GM12878 (cell line): ENCODE results near the gene CACNG4. TPM values are rescaled to one million over a fixed set of nuclear protein-coding genes. Genes with fewer than 3 reads are reported as not detected.

Experiments
- SUPT20H ChIP-seq: IDR thresholded peaks from 2 replicates; pipeline ENCODE4 v1.6.1; 2011; ENCODE audit warnings: low read depth, mild to moderate bottlenecking, low read length, moderate library complexity, borderline replicate concordance; ENCODE audit not compliant: control insufficient read depth
- USF1 ChIP-seq: IDR thresholded peaks from 2 replicates; pipeline ENCODE4 v1.6.1; 2011; ENCODE audit warnings: borderline replicate concordance, low read depth, mild to moderate bottlenecking, moderate library complexity, mixed read lengths, low read length; ENCODE audit not compliant: insufficient read depth; ENCODE audit errors: extremely low read length
- polyA plus RNA-seq, 11 experiments: library from polyadenylated mRNA; depleted of rRNA in 4 of 11; unstranded in 6 of 11; stranded (reverse) in 5 of 11; fragments of >200 nt; fragmentation: Nextera tagmentation in 4 of 11; fragmentation: Illumina TruSeq in 1 of 11; extraction: Ambion mirVana in 4 of 11; extraction: Trizol in 1 of 11; gene quantifications; 1 replicate in 1 of 11; 2 replicates in 10 of 11; pipeline versions ENCODE4 v1.2.1 to v1.2.3, GENCODE V29; 2011 to 2016; ENCODE audit warnings: inconsistent platforms in 2 of 11, missing spikeins in 2 of 11, low read depth in 1 of 11
- total RNA-seq, 4 experiments: library from RNA; depleted of rRNA in 3 of 4; stranded (reverse); fragments of >200 nt in 3 of 4; fragmentation: Illumina TruSeq in 1 of 4; extraction: Trizol in 1 of 4; gene quantifications; 2 replicates each; pipeline versions ENCODE4 v1.2.1 to v1.2.3, GENCODE V29; 2013 to 2021
- TF ChIP-seq, protein P1 (sequence below): fragments of 450-650 bp; formaldehyde crosslinking; IDR thresholded peaks from 2 replicates; pipeline ENCODE4 v1.5.0; 2022; ENCODE audit warnings: mild to moderate bottlenecking, missing genetic modification characterization
- TF ChIP-seq, protein P2 (sequence below): fragments of 450-650 bp; formaldehyde crosslinking; IDR thresholded peaks from 2 replicates; pipeline ENCODE4 v1.4.0; 2020; ENCODE audit warnings: mild to moderate bottlenecking, moderate library complexity

Gene CACNG4
- total and polyA plus RNA-seq, 10 of the 15 experiments (the other 5 are each of a cell fraction or from before 2014, with no cell fraction given), result 0.08 TPM; not detected in 8

- TF ChIP-seq, protein P1, sequence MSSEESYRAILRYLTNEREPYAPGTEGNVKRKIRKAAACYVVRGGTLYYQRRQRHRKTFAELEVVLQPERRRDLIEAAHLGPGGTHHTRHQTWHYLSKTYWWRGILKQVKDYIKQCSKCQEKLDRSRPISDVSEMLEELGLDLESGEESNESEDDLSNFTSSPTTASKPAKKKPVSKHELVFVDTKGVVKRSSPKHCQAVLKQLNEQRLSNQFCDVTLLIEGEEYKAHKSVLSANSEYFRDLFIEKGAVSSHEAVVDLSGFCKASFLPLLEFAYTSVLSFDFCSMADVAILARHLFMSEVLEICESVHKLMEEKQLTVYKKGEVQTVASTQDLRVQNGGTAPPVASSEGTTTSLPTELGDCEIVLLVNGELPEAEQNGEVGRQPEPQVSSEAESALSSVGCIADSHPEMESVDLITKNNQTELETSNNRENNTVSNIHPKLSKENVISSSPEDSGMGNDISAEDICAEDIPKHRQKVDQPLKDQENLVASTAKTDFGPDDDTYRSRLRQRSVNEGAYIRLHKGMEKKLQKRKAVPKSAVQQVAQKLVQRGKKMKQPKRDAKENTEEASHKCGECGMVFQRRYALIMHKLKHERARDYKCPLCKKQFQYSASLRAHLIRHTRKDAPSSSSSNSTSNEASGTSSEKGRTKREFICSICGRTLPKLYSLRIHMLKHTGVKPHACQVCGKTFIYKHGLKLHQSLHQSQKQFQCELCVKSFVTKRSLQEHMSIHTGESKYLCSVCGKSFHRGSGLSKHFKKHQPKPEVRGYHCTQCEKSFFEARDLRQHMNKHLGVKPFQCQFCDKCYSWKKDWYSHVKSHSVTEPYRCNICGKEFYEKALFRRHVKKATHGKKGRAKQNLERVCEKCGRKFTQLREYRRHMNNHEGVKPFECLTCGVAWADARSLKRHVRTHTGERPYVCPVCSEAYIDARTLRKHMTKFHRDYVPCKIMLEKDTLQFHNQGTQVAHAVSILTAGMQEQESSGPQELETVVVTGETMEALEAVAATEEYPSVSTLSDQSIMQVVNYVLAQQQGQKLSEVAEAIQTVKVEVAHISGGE (CRISPR knock-in tag), result no peak
- no peak for TF ChIP-seq USF1
- TF ChIP-seq, protein P2, sequence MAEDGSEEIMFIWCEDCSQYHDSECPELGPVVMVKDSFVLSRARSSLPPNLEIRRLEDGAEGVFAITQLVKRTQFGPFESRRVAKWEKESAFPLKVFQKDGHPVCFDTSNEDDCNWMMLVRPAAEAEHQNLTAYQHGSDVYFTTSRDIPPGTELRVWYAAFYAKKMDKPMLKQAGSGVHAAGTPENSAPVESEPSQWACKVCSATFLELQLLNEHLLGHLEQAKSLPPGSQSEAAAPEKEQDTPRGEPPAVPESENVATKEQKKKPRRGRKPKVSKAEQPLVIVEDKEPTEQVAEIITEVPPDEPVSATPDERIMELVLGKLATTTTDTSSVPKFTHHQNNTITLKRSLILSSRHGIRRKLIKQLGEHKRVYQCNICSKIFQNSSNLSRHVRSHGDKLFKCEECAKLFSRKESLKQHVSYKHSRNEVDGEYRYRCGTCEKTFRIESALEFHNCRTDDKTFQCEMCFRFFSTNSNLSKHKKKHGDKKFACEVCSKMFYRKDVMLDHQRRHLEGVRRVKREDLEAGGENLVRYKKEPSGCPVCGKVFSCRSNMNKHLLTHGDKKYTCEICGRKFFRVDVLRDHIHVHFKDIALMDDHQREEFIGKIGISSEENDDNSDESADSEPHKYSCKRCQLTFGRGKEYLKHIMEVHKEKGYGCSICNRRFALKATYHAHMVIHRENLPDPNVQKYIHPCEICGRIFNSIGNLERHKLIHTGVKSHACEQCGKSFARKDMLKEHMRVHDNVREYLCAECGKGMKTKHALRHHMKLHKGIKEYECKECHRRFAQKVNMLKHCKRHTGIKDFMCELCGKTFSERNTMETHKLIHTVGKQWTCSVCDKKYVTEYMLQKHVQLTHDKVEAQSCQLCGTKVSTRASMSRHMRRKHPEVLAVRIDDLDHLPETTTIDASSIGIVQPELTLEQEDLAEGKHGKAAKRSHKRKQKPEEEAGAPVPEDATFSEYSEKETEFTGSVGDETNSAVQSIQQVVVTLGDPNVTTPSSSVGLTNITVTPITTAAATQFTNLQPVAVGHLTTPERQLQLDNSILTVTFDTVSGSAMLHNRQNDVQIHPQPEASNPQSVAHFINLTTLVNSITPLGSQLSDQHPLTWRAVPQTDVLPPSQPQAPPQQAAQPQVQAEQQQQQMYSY (CRISPR knock-in tag), result no peak
- TF ChIP-seq SUPT20H, result no peak
Observed at GRCh38 chr17:66995944-66996343, 31.4 kb downstream of the CACNG4 start (continued).
